ENCODE data around the gene PAQR9. TPM values are rescaled to one million over a fixed set of nuclear protein-coding genes. Genes with fewer than 3 reads are reported as not detected.

PAQR9 gene
- total RNA-seq, 1 donor = not detected

DNA sequence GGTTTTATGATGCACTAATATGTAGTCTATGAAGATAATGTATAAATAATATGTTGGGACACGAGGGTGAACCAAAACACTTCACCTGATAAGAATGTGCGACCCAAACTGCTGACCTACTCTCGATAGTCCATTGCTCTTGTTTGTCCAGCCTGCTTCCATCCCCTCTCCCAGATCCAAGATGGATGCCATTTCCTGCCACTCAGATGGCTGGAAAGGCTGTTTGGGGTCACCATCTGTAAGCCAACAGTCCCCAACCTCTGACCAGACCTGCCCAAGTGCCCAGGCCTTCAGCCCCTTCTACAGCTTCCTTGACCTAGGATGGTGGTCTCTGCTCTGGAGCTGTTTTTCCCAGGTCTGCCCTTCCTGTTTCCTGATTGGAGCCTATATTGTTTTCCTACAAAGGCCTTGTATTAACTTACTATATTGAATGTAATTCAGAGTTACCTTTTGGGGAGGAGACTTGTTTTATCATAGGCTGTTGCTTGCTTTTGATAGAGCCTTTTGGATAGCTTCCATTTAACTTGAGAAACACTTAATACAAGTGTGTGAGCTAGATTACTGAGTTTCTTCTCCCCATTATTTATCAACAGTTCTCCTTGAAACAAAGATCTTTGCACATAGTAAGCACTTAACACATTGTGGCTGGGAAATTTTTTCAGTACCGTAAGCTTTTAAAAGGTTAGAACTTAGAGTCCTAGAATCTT lies 5.0 kb upstream of the PAQR9 start:
- no peak for DNase-seq (ENCODE audit: insufficient read length, low spot score, missing footprints)
- no peak overlapping the region for H3K4me3 ChIP-seq (ENCODE audit: insufficient read depth, low read length)
- H3K36me3 ChIP-seq (ENCODE audit: insufficient read depth, low read length) = no peaks in the 10 kb centered on the region
- H4K20me1 ChIP-seq (ENCODE audit: insufficient read depth, low read length) = no peaks in the 10 kb centered on the region
- peaks cover 24% of the 10 kb centered on the region for H3K27me3 ChIP-seq (ENCODE audit: insufficient read depth, low read length)
- H3K4me1 ChIP-seq (ENCODE audit: insufficient read depth, low read length) = peaks cover 4% of the 10 kb centered on the region
- H2AFZ ChIP-seq (ENCODE audit: low read length) = peak overlapping the region; percentile 42
- no peaks in the 10 kb centered on the region for H3K9me3 ChIP-seq (ENCODE audit: low read depth, low read length)
- H3K4me2 ChIP-seq (ENCODE audit: insufficient read depth, low read length) = no peak overlapping the region
- no peak overlapping the region for H3K27ac ChIP-seq (ENCODE audit: low read depth, low read length)
- H3K79me2 ChIP-seq (ENCODE audit: insufficient read depth, low read length) = no peaks in the 10 kb centered on the region
- TF ChIP-seq CTCF (IDR thresholded peaks at IDR 0.05; ENCODE audit: extremely low read depth, low read depth, low read length) = no peak

- Histone ChIP-seq H3K9me3 (ENCODE audit: low read depth, low read length) (no peaks in the 10 kb centered on the region), H3K4me1 (ENCODE audit: insufficient read depth, low read length) (peaks cover 4% of the 10 kb centered on the region), H3K4me2 (ENCODE audit: insufficient read depth, low read length) (no peak overlapping the region), H3K4me3 (ENCODE audit: insufficient read depth, low read length) (no peak overlapping the region), H4K20me1 (ENCODE audit: insufficient read depth, low read length) (no peaks in the 10 kb centered on the region), H3K36me3 (ENCODE audit: insufficient read depth, low read length) (no peaks in the 10 kb centered on the region), H2AFZ (ENCODE audit: low read length) (no peak overlapping the region), H3K79me2 (ENCODE audit: insufficient read depth, low read length) (no peaks in the 10 kb centered on the region), H3K27me3 (ENCODE audit: insufficient read depth, low read length) (peaks cover 37% of the 10 kb centered on the region), H3K27ac (ENCODE audit: low read depth, low read length) (no peak overlapping the region)
- no peak for TF ChIP-seq CTCF (IDR thresholded peaks at IDR 0.05; ENCODE audit: extremely low read depth, low read depth, low read length)
- DNase-seq (ENCODE audit: insufficient read length, low spot score, missing footprints) = no peak
Measured at GRCh38 chr3:142966808-142967207, 3.3 kb upstream of the PAQR9 start.

DNA sequence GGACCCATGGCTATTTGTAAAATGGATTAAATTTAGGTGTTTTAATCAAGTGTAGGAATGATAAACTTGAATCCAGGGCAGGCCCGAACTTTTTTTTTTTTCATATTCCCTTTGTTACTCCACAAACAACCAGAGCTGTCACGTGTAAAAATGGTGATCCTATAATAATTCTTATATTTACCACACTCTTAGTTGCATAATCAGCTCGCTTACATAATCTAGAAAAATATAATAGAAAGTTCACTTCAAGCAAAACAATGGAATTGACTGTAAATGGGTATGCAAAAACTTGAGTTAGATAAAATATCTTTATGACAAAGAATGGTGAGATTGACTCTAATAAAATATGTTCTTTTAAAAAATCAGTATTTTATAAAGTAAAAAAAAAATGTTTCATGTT lies 2.1 kb upstream of the PAQR9 start:
- Histone ChIP-seq H2AFZ (ENCODE audit: low read length) (no peak overlapping the region), H3K36me3 (ENCODE audit: insufficient read depth, low read length) (no peaks in the 10 kb centered on the region), H4K20me1 (ENCODE audit: insufficient read depth, low read length) (no peaks in the 10 kb centered on the region), H3K9me3 (ENCODE audit: low read depth, low read length) (no peaks in the 10 kb centered on the region), H3K4me2 (ENCODE audit: insufficient read depth, low read length) (no peak overlapping the region), H3K4me3 (ENCODE audit: insufficient read depth, low read length) (no peak overlapping the region), H3K4me1 (ENCODE audit: insufficient read depth, low read length) (peaks cover 4% of the 10 kb centered on the region), H3K27me3 (ENCODE audit: insufficient read depth, low read length) (peaks cover 41% of the 10 kb centered on the region), H3K79me2 (ENCODE audit: insufficient read depth, low read length) (no peaks in the 10 kb centered on the region), H3K27ac (ENCODE audit: low read depth, low read length) (no peak overlapping the region)
- DNase-seq (ENCODE audit: insufficient read length, low spot score, missing footprints) = no peak
- no peak for TF ChIP-seq CTCF (IDR thresholded peaks at IDR 0.05; ENCODE audit: extremely low read depth, low read depth, low read length)

DNA sequence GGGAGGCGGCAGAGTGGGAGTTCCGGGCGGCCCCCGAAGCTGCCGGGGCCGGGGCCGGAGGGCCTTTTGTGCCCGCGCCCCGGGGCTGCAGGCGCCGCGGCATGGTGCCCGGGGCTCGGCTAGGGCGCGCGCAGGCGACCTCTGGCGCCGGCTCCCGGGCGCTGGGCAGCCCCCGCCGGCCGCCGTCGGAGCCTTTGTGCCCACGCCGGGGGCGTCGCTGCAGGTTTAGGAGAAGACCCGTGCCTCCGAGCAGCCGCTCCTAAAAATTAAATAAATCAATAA lies 299 bp downstream of the PAQR9 start:
- no peak for TF ChIP-seq CTCF (IDR thresholded peaks at IDR 0.05; ENCODE audit: extremely low read depth, low read depth, low read length)
- peak overlapping the region; percentile 70 for H3K4me3 ChIP-seq (ENCODE audit: insufficient read depth, low read length)
- H2AFZ ChIP-seq (ENCODE audit: low read length) = peak overlapping the region; percentile 58
- peaks cover 8% of the 10 kb centered on the region for H3K4me1 ChIP-seq (ENCODE audit: insufficient read depth, low read length)
- H3K9me3 ChIP-seq (ENCODE audit: low read depth, low read length) = no peaks in the 10 kb centered on the region
- H3K36me3 ChIP-seq (ENCODE audit: insufficient read depth, low read length) = no peaks in the 10 kb centered on the region
- peaks cover 47% of the 10 kb centered on the region for H3K27me3 ChIP-seq (ENCODE audit: insufficient read depth, low read length)
- H3K27ac ChIP-seq (ENCODE audit: low read depth, low read length) = no peak overlapping the region
- no peaks in the 10 kb centered on the region for H4K20me1 ChIP-seq (ENCODE audit: insufficient read depth, low read length)
- H3K4me2 ChIP-seq (ENCODE audit: insufficient read depth, low read length) = peak overlapping the region; percentile 80
- H3K79me2 ChIP-seq (ENCODE audit: insufficient read depth, low read length) = no peaks in the 10 kb centered on the region
- peak; percentile 74 for DNase-seq (ENCODE audit: insufficient read length, low spot score, missing footprints)

Data from osteoblast (primary cell).